NCI-H345 (cell line): ENCODE data around the gene ZP3.
"Not testable (repeated sequence)": the region's sequence is repeated elsewhere in the genome, so short reads cannot be mapped to it uniquely, and the experiment has no call there.

Experiments
- DNase-seq: peaks from one replicate; lab custom pipeline; 2025; lab: John Stamatoyannopoulos, UW

The ZP3 gene

GRCh38 chr7:76442664-76443446, 18.1 kb downstream of the ZP3 start:
- DNase-seq: not testable (repeated sequence)

GRCh38 chr7:76443846-76444245, 19.1 kb downstream of the ZP3 start:
- DNase-seq: not testable (repeated sequence)

- DNase-seq: not testable (repeated sequence)
Observed at GRCh38 chr7:76445577-76446008, 20.8 kb downstream of the ZP3 start.

DNA sequence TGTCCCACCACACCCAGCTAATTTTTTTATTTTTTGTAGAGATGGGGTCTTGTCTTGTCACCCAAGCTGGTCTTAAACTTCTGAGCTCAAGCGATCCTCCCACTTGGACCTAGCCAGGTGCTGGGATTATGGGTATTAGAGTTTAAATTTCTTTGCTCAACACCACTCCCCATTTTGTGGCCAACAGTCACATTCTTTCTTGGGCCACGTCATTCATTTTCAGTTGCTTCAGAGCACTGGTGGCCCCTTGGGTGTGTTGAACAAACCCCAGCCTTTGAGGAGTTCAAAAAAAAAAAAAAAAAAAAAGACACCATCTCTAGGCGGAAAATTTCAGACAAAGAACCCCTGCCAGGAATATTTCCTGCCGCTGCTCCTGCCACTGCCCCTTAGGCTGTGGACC, 32.3 kb downstream of the ZP3 start:
- not testable (repeated sequence) for DNase-seq

GRCh38 chr7:76458504-76458903, 33.8 kb downstream of the ZP3 start:
- not testable (repeated sequence) for DNase-seq

GRCh38 chr7:76460767-76461166, 36.0 kb downstream of the ZP3 start:
- DNase-seq: not testable (repeated sequence)

- DNase-seq: not testable (repeated sequence)
Observed at GRCh38 chr7:76461464-76462101, 36.8 kb downstream of the ZP3 start, which contains the start of gene DTX2. Gene DTX2, plus strand, starts transcription at chr7:76461709. Its CDS starts 18,801 bp downstream, at chr7:76480510.

DNA sequence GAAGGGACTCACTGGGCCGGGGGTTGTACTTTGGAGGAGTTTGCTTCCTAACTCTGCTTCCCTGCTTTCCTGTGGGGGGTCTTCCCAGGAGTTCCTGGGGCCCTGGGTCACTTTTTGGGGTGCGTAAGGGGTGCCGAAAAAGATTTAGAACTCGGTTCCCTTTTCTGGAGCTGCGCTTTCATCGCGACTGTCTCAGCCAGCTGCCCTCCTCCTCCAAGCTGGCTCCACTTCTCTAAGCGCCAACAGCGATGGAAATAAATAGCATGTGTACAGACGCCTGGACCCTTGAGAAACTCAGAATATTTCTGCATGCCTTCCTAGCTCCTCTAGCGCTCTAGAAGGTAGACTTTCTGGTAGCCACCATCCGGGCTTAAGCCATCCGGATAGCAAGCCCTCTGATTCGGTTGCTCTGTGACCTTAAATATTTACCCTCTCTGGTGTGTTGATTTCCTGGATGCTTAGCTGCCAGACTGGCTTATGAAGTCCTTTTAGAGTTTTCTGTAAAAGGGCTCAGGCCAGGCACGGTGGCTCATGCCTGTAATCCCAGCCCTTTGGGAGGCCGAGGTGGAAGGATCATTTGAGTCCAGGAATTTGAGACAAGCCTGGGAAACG, 37.6 kb downstream of the ZP3 start:
- DNase-seq: not testable (repeated sequence)

DNA sequence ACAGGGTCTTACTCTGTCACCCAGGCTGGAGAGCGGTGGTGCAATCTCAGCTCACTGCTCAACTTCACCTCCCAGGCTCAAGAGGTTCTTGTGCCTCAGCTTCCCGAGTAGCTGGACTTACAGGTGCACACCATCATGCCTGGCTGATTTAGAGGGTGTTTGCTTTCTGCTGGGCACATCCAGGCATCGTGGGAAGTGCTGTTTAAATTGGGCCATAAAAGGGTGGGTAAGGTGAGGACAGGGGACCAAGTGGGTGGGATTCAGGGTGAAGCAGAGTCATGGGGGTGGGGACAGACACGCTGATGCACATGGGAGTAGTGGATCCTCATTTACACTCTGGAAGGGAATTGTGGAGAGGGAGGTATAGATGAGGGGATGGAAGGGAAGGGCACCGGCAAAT, 40.2 kb downstream of the ZP3 start:
- not testable (repeated sequence) for DNase-seq

GRCh38 chr7:76465950-76466349, 41.2 kb downstream of the ZP3 start:
- DNase-seq: not testable (repeated sequence)

GRCh38 chr7:76467743-76468404, 43.1 kb downstream of the ZP3 start:
- DNase-seq: not testable (repeated sequence)

GRCh38 chr7:76471556-76472221, 46.9 kb downstream of the ZP3 start:
- DNase-seq: not testable (repeated sequence)

- not testable (repeated sequence) for DNase-seq
Observed at GRCh38 chr7:76473097-76473496, 48.3 kb downstream of the ZP3 start.

- not testable (repeated sequence) for DNase-seq
Observed at GRCh38 chr7:76476280-76476679, 51.5 kb downstream of the ZP3 start.

DNA sequence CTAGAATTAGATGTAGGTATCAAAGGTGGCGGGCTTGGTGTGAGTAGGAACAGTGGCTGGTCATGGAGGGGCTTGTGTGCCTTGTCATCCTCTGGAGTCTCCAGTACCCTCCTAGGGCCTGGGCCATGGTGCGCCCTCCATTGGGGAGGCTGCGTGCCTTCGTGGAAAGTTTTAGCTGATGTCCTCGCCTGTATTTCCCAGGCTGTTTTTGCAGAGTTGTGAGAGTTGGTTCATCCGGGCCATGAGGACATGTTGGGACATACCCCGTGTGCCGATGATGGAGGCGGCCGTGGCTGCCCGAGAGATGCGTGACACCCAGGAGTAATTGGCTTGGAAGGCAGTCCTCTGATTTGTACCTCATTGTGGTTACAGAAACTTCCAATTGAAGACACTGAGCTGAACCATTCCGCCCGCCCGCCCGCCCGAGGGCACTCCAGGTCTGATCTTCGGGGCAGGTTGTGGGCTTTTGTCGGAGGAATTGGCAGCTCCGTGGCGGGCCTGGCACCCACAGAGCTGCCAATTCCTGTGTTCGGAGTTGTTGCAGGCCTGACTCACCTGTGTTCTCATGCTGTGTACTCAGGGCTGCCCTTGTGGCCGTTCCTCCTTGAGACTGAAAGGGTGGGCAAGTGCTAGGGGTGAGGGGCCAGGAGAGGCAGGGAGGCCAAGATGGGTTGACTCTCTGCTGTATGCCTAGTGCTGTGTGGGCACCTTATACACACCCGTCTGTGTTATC, 52.2 kb downstream of the ZP3 start:
- not testable (repeated sequence) for DNase-seq

DNA sequence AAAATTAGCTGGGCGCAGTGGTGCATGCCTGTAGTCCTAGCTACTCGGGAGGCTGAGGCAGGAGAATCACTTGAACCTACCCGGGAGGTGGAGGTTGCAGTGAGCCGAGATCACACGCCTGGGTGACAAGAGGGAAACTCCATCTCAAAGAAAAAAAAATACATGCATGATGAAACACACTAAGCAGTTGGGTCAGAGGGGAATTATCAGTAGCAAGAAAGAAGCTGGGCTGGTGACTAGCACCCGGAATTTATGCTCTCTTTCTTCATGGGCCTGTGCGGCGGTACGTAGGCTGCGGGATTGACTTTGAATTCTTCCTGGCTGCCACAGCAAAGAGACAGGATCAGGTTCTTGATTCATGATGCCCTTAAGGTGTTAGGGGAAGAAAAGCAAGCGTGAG, 54.9 kb downstream of the ZP3 start:
- not testable (repeated sequence) for DNase-seq

DNA sequence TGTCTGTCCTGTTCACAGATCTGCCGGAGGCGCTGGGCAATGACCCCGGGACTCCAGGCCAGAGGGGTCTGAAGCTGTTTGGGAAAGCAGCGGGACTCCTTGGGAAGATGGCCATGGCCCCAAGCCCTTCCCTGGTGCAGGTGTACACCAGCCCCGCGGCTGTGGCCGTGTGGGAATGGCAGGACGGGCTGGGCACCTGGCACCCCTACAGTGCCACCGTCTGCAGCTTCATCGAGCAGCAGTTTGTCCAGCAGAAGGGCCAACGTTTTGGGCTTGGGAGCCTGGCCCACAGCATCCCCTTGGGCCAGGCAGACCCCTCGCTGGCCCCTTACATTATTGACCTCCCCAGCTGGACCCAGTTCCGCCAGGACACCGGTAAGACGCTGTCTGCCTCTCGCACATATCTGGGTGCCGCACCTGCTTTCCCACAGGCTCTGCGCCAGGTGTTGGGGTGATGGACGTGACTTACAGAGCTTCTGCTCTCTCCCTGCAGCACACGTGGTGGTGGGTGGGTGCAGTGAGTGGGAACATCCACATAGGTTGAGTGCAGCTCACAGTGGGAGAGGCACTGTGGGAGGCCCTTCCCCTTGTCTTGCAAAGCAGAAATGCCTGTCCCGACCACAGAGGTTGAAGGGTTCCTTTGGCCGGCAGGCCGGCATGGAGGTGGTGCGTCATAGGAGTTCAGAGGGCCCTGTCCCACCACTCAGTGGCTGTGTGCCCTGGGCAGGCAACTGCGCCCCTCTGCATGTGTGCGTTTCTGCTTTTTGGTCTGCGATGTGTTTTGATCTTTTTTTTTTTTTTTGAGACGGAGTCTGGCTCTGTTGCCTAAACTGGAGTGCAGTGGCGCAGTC, 55.9 kb downstream of the ZP3 start:
- not testable (repeated sequence) for DNase-seq

GRCh38 chr7:76482660-76483059, 57.9 kb downstream of the ZP3 start:
- not testable (repeated sequence) for DNase-seq

DNA sequence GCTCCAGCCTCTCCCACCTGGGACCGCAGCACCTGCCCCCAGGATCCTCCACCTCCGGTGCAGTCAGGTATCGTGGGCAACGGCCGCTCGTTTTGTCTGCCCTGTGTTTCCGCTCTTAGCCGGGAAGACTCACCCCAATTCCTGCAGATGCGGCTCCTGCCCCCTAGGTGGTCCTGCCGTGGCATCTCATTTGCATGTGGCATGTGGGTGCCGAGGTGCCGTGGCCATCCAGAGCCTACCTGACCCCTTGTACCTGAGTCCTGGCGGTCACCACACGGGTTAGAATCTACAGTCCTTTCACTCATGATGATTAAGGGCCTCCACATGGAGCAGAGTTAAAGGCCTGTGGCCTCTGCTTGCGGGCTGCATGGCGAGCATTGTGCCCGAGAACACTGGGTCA, 58.3 kb downstream of the ZP3 start:
- DNase-seq: not testable (repeated sequence)

GRCh38 chr7:76484456-76484855, 59.7 kb downstream of the ZP3 start:
- DNase-seq: not testable (repeated sequence)
